H1 (cell line): Measurements from ENCODE around the gene GRK5. TPM values are rescaled to one million over a fixed set of nuclear protein-coding genes. Genes with fewer than 3 reads are reported as not detected.

Experiments used
- ASH2L ChIP-seq: fragments of 200-600, 300-600 bp; sonication (generic); IDR thresholded peaks from one replicate; pipeline ENCODE4 v1.7.1; 2017; ENCODE audit warnings: low read length
- ATF2 ChIP-seq: IDR thresholded peaks from 2 replicates; pipeline ENCODE4 v1.6.1; 2012; ENCODE audit warnings: low read length, inconsistent platforms
- BACH1 ChIP-seq: IDR thresholded peaks from 2 replicates; pipeline ENCODE4 v1.6.1; 2012; ENCODE audit warnings: low read length, improper control_type of control experiment
- CBX5 ChIP-seq: fragments of 300-800, 300-1000 bp; sonication (generic); IDR thresholded peaks from 2 replicates; pipeline ENCODE4 v1.7.1; 2016; ENCODE audit warnings: antibody characterized with exemption, low read length, low read depth
- CREB1 ChIP-seq: IDR thresholded peaks from 2 replicates; pipeline ENCODE4 v1.6.1; 2012; ENCODE audit warnings: inconsistent platforms
- EZH2 ChIP-seq: fragments of 200-600 bp; sonication (generic); IDR thresholded peaks from 2 replicates; pipeline ENCODE4 v1.7.1; 2012; ENCODE audit warnings: low read depth, mild to moderate bottlenecking, moderate library complexity, low read length, inconsistent platforms; ENCODE audit not compliant: severe bottlenecking
- FOSL1 ChIP-seq: IDR thresholded peaks from 2 replicates; pipeline ENCODE4 v1.6.1; 2011; ENCODE audit warnings: mild to moderate bottlenecking, low read depth, low read length, moderate library complexity; ENCODE audit not compliant: insufficient read depth
- GTF2F1 ChIP-seq: IDR thresholded peaks from 2 replicates; pipeline ENCODE4 v1.6.1; 2012; ENCODE audit warnings: low read depth, low read length, improper control_type of control experiment, borderline replicate concordance
- HDAC2 ChIP-seq, 2 experiments: fragments of 300-600 bp in 1 of 2; sonication (generic) in 1 of 2; IDR thresholded peaks; 2 replicates each; pipeline ENCODE4 v1.6.1; 2011 to 2012; ENCODE audit warnings: low read depth in 2 of 2, low read length in 2 of 2, mild to moderate bottlenecking in 2 of 2, moderate library complexity in 2 of 2, borderline replicate concordance in 1 of 2, inconsistent platforms in 1 of 2
- JUN ChIP-seq: IDR thresholded peaks from 2 replicates; pipeline ENCODE4 v1.6.1; 2011; ENCODE audit warnings: low read depth, mild to moderate bottlenecking, improper control_type of control experiment, low read length
- JUND ChIP-seq: IDR thresholded peaks from 2 replicates; pipeline ENCODE4 v1.6.1; 2011; ENCODE audit warnings: mild to moderate bottlenecking, improper control_type of control experiment, low read length
- KDM4A ChIP-seq: IDR thresholded peaks from one replicate; pipeline ENCODE4 v1.7.1; 2012; ENCODE audit warnings: low read depth, mild to moderate bottlenecking, moderate library complexity, low read length, inconsistent platforms; ENCODE audit not compliant: severe bottlenecking
- PHF8 ChIP-seq: fragments of 200-600 bp; sonication (generic); conservative IDR thresholded peaks from 2 replicates; pipeline ENCODE4 v1.7.1; 2012; ENCODE audit warnings: low read depth, mild to moderate bottlenecking, inconsistent platforms, low read length, moderate library complexity
- POLR2A ChIP-seq, 2 experiments: IDR thresholded peaks; 1 replicate in 1 of 2; 2 replicates in 1 of 2; pipeline ENCODE4 v1.6.1; 2011; ENCODE audit warnings: low read depth in 2 of 2, low read length in 2 of 2, mild to moderate bottlenecking in 2 of 2; ENCODE audit errors: control extremely low read depth in 1 of 2
- RAD21 ChIP-seq, 2 experiments: IDR thresholded peaks in 1 of 2; conservative IDR thresholded peaks in 1 of 2; 2 replicates each; pipeline ENCODE4 v1.6.1; 2011; ENCODE audit warnings: low read depth in 2 of 2, low read length in 2 of 2, improper control_type of control experiment in 1 of 2, inconsistent platforms in 1 of 2, mild to moderate bottlenecking in 1 of 2, moderate library complexity in 1 of 2
- SIN3A ChIP-seq, 2 experiments: IDR thresholded peaks in 1 of 2; conservative IDR thresholded peaks in 1 of 2; 2 replicates each; pipeline ENCODE4 v1.6.1; 2011 to 2012; ENCODE audit warnings: low read length in 2 of 2, improper control_type of control experiment in 1 of 2, low read depth in 1 of 2, mild to moderate bottlenecking in 1 of 2
- SP2 ChIP-seq: IDR thresholded peaks from 2 replicates; pipeline ENCODE4 v1.6.1; 2012; ENCODE audit warnings: mild to moderate bottlenecking, low read length, inconsistent platforms
- TAF7 ChIP-seq: optimal IDR thresholded peaks from 2 replicates; pipeline ENCODE3; 2011; ENCODE audit warnings: low read depth, mild to moderate bottlenecking, inconsistent platforms, low read length, moderate library complexity, borderline replicate concordance
- TEAD4 ChIP-seq: IDR thresholded peaks from 2 replicates; pipeline ENCODE4 v1.6.1; 2012; ENCODE audit warnings: low read depth, low read length, inconsistent platforms, mixed read lengths
- YY1 ChIP-seq: IDR thresholded peaks from 2 replicates; pipeline ENCODE4 v1.6.1; 2011; ENCODE audit warnings: low read depth, mild to moderate bottlenecking, low read length
- ZNF274 ChIP-seq: IDR thresholded peaks from 2 replicates; pipeline ENCODE4 v1.7.0; 2012; ENCODE audit warnings: low read length, borderline replicate concordance; ENCODE audit errors: extremely low read depth
- polyA plus RNA-seq, 7 experiments: library from polyadenylated mRNA; depleted of rRNA in 3 of 7; stranded (reverse) in 5 of 7; unstranded in 2 of 7; fragments of >200 nt in 5 of 7; fragments of 200-250 nt in 2 of 7; gene quantifications; 1 replicate in 5 of 7; 2 replicates in 1 of 7; 4 replicates in 1 of 7; pipeline versions ENCODE4 v1.2.1 to v1.2.3, GENCODE V29; 2011 to 2013; ENCODE audit warnings: missing spikeins in 2 of 7, mixed read lengths in 2 of 7
- total RNA-seq: library from RNA; stranded (reverse); fragmentation: NEBNext Ultra II Directional; extraction: Animal tissue kit (Norgen Biotek cat#: 25700); gene quantifications from 2 replicates; pipeline ENCODE4 v1.2.1, GENCODE V29; 2021
- TF ChIP-seq, protein P1 (sequence below): IDR thresholded peaks from 2 replicates; pipeline ENCODE4 v1.6.1; 2011; ENCODE audit warnings: low read depth, mild to moderate bottlenecking, low read length; ENCODE audit not compliant: insufficient read depth

The GRK5 gene
- total and polyA plus RNA-seq, 2 of the 8 experiments (the other 6 are each of a cell fraction or from before 2014, with no cell fraction given), result 0.54 to 2.5 TPM

DNA sequence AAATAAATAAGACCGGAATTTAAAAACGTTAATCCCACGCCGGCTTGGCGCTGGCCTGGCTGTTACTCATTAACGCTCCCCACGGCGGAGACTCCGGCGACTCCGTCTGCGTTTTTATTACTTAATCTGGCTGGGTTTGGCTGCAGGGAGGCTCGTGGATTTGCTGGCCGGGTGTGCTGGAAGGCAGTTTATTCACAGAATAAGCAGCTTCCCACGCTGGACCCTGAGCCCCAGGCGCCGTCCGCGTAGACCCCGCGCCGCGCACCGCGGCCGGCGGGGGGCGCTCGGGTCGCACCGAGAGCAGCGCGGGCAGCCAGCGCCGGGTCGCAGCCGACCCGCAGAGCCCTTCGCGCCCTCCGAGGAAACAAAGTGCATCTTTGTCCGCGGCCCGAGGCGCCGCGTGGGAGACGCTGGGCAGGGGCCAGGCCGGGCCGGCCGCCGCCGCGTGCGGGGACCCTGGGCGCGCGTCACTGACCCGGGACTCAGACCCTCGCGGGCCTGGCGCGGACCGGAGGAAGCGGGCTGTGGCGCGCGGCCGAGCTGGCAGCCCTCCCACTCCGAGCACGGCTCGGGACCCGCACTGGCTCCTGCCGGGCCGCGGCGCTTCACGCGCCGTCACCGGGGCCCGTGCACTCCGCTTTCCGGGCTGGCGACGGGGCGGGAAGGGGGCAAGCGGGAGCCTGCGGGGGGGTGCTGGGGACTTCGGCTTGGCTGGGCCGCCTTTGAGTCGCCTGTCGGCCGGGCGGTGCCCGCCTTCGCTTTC, 587 bp upstream of the GRK5 start (continued):
- TF ChIP-seq SP2 (no peak), SIN3A (conservative IDR thresholded peaks at IDR 0.05 in 1 of 2, IDR thresholded peaks at IDR 0.05 in 1 of 2; ENCODE audit: low read depth in 1 of 2, low read length in 2 of 2) (no peak), KDM4A (no peak), ASH2L (no peak), POLR2A (IDR thresholded peaks at IDR 0.05; ENCODE audit: control extremely low read depth in 1 of 2, low read depth in 2 of 2, low read length in 2 of 2) (peak in 1 of 2 experiments; percentile 72; a peak in 2 of 3 replicates), RAD21 (IDR thresholded peaks at IDR 0.05 in 1 of 2, conservative IDR thresholded peaks at IDR 0.05 in 1 of 2; ENCODE audit: low read depth in 2 of 2, low read length in 2 of 2) (peak; percentile 52 to 89; a peak in 3 of 4 replicates), PHF8 (peak; percentile 65; the same call in 1 of the 2 replicates), ZNF274 (no peak), TEAD4 (no peak), ATF2 (no peak), JUND (no peak), JUN (no peak), GTF2F1 (no peak), FOSL1 (no peak), CREB1 (no peak), EZH2 (no peak), CBX5 (no peak), BACH1 (peak; percentile 7; the same call in 1 of the 2 replicates), TAF7 (no peak), HDAC2 (IDR thresholded peaks at IDR 0.05; ENCODE audit: borderline replicate concordance in 1 of 2, low read depth in 2 of 2, low read length in 2 of 2) (no peak), YY1 (no peak)
- TF ChIP-seq, protein P1, sequence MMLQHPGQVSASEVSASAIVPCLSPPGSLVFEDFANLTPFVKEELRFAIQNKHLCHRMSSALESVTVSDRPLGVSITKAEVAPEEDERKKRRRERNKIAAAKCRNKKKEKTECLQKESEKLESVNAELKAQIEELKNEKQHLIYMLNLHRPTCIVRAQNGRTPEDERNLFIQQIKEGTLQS, result no peak
